Karpas-422 (cell line): ENCODE data around the gene LCE2D. TPM values are rescaled to one million over a fixed set of nuclear protein-coding genes. Genes with fewer than 3 reads are reported as not detected.

Experiments used
- DNase-seq: peaks from one replicate; pipeline ENCODE4 v3.0.0-alpha.2; 2015
- H2AFZ ChIP-seq: fragments of 200-600 bp; sonication (generic); 2 replicates; pipeline ENCODE4 v1.6.1; 2014; ENCODE audit warnings: antibody characterized with exemption, low read length, mixed read lengths
- H3K27ac ChIP-seq: fragments of 200-600 bp; sonication (generic); 2 replicates; pipeline ENCODE4 v1.5.1; 2014; ENCODE audit warnings: mild to moderate bottlenecking, low read length, moderate library complexity
- H3K27me3 ChIP-seq: fragments of 200-600 bp; sonication (generic); 2 replicates; pipeline ENCODE4 v1.6.1; 2014; ENCODE audit warnings: low read length, mixed read lengths
- H3K36me3 ChIP-seq: fragments of 200-600 bp; sonication (generic); 2 replicates; pipeline ENCODE4 v1.6.1; 2014; ENCODE audit warnings: low read length, mixed read lengths; ENCODE audit not compliant: insufficient read depth
- H3K4me1 ChIP-seq: fragments of 200-600 bp; sonication (generic); 2 replicates; pipeline ENCODE4 v1.6.1; 2014; ENCODE audit warnings: mild to moderate bottlenecking, low read length, mixed read lengths
- H3K4me2 ChIP-seq: fragments of 200-600 bp; sonication (generic); 2 replicates; pipeline ENCODE4 v1.6.1; 2014; ENCODE audit warnings: low read length, low read depth, mild to moderate bottlenecking; ENCODE audit not compliant: poor library complexity, severe bottlenecking
- H3K4me3 ChIP-seq: fragments of 200-600 bp; sonication (generic); 2 replicates; pipeline ENCODE4 v1.5.1; 2014; ENCODE audit warnings: mild to moderate bottlenecking, antibody characterized with exemption, low read length, mixed read lengths
- H3K79me2 ChIP-seq: fragments of 200-600 bp; sonication (generic); 2 replicates; pipeline ENCODE4 v1.6.1; 2014; ENCODE audit warnings: mild to moderate bottlenecking, low read length, mixed read lengths
- H3K9ac ChIP-seq: fragments of 200-600 bp; sonication (generic); 2 replicates; pipeline ENCODE4 v1.6.0; 2014; ENCODE audit warnings: low read length
- H3K9me2 ChIP-seq: fragments of 200-600 bp; sonication (generic), shearing (Covaris generic); replicated peaks from 2 replicates; pipeline ENCODE4 v1.6.0; 2014; ENCODE audit warnings: mild to moderate bottlenecking, low read length, moderate library complexity; ENCODE audit not compliant: insufficient read depth
- H3K9me3 ChIP-seq: fragments of 300-700, 200-600 bp; sonication (generic); 2 replicates; pipeline ENCODE4 v1.6.1; 2014; ENCODE audit warnings: low read length, mixed read lengths
- H4K20me1 ChIP-seq: fragments of 200-600 bp; sonication (generic); 2 replicates; pipeline ENCODE4 v1.6.1; 2014; ENCODE audit warnings: mild to moderate bottlenecking, antibody characterized with exemption, low read length, low read depth; ENCODE audit not compliant: insufficient read depth
- small RNA-seq: library from RNA; depleted of rRNA; stranded (forward); fragments of <200 nt; gene quantifications from one replicate; pipeline ENCODE3, GENCODE V24; 2014
- total RNA-seq: library from RNA; depleted of rRNA; stranded (reverse); fragments of >200 nt; shearing (Covaris generic); gene quantifications from 2 replicates; pipeline ENCODE4 v1.2.3, GENCODE V29; 2014; ENCODE audit warnings: low replicate concordance; rRNA removed

The LCE2D gene
- total RNA-seq, 1 experiment from 2014 or later, result not detected

DNA sequence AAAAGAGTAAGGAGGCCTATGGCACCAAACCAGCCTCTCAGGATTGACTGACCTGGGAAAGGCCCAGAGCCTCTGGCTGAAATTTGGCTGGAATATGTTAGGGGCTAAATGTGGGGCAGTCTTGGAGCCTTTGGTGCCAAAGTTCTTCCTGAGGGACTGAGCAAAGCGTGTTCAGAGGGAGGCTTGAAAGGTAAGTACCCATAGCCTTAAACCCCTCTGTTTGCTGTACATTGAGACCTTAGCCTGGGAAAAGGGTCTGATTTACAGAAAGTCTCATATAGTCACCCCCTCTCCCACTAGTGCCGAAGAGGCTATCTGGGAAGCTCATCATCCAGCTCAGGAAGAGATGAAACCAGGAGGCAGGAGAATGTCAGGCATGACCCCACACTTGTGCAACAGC is 44.7 kb downstream of the LCE2D start, which contains the start of gene LCE4A:
LCE4A (plus strand) TSS at position 301 of the 400 bp plus-strand sequence. CDS start 916 bp downstream, outside the sequence.
- Histone ChIP-seq H3K4me1 (no peaks in the 10 kb centered on the region), H3K9me2 (no peaks in the 10 kb centered on the region), H3K79me2 (no peaks in the 10 kb centered on the region), H3K4me3 (no peak within 1 kb of the TSS), H3K27me3 (no peaks in the 10 kb centered on the region), H2AFZ (no peak within 1 kb of the TSS), H3K36me3 (no peaks in the 10 kb centered on the region), H3K9ac (no peak within 1 kb of the TSS), H4K20me1 (no peaks in the 10 kb centered on the region), H3K9me3 (no peaks in the 10 kb centered on the region), H3K27ac (no peak within 1 kb of the TSS), H3K4me2 (no peak within 1 kb of the TSS)
- DNase-seq, result no peak

Small RNAs within 50 kb of the gene (small RNA-seq; reads per million reads assigned to genes)
- gene LCE3A (not detected), gene LCE3B (not detected)

Other genes starting within 250 kb of the LCE2D start
- not detected in 2 replicates for gene CRNN, start 249.1 kb upstream of the LCE2D start, total RNA-seq
- gene LCE5A, start 152.6 kb upstream of the LCE2D start, total RNA-seq, result not detected in 2 replicates
- gene CRCT1, start 148.9 kb upstream of the LCE2D start, total RNA-seq, result not detected in 2 replicates
- gene LCE3E, start 96.6 kb upstream of the LCE2D start, total RNA-seq, result not detected in 2 replicates
- gene LCE3D, start 82.9 kb upstream of the LCE2D start, total RNA-seq, result not detected in 2 replicates
- gene LCE3C, start 63.1 kb upstream of the LCE2D start, total RNA-seq, result not detected in 2 replicates
- not detected in 2 replicates for gene LCE3B, start 49.6 kb upstream of the LCE2D start, total RNA-seq
- gene LCE3A, start 40.3 kb upstream of the LCE2D start, total RNA-seq, result not detected in 2 replicates
- not detected in 2 replicates for gene LCE2C, start 11.9 kb downstream of the LCE2D start, total RNA-seq
- not detected in 2 replicates for gene LCE2B, start 22.7 kb downstream of the LCE2D start, total RNA-seq
- not detected in 2 replicates for gene LCE2A, start 35.0 kb downstream of the LCE2D start, total RNA-seq
- not detected in 2 replicates for gene LCE4A, start 44.8 kb downstream of the LCE2D start, total RNA-seq
- gene KPRP, start 94.6 kb downstream of the LCE2D start, total RNA-seq, result not detected in 2 replicates
- not detected in 2 replicates for gene LCE1F, start 111.8 kb downstream of the LCE2D start, total RNA-seq
- gene LCE1E, start 122.9 kb downstream of the LCE2D start, total RNA-seq, result not detected in 2 replicates
- gene LCE1D, start 133.3 kb downstream of the LCE2D start, total RNA-seq, result not detected in 2 replicates
- gene LCE1C, start 143.3 kb downstream of the LCE2D start, total RNA-seq, result not detected in 2 replicates
- not detected in 2 replicates for gene LCE1B, start 148.6 kb downstream of the LCE2D start, total RNA-seq
- not detected in 2 replicates for gene LCE1A, start 164.1 kb downstream of the LCE2D start, total RNA-seq
- gene LCE6A, start 179.5 kb downstream of the LCE2D start, total RNA-seq, result not detected in 2 replicates
- gene LCE7A, start 196.6 kb downstream of the LCE2D start, total RNA-seq, result not detected in 2 replicates
- gene SMCP, start 214.9 kb downstream of the LCE2D start, total RNA-seq, result not detected in 2 replicates
- not detected in 2 replicates for gene IVL, start 245.2 kb downstream of the LCE2D start, total RNA-seq